IMR-90 (cell line): ENCODE measurements around the gene CLBA1. TPM values are rescaled to one million over a fixed set of nuclear protein-coding genes. Genes with fewer than 3 reads are reported as not detected.

Source experiments
- ATAC-seq: fragments of 200-7000 bp; cut with Tn5 transposase; 2 replicates; pipeline ENCODE4 v1.9.1; 2020; ENCODE audit warnings: low read depth, mild to moderate bottlenecking, moderate library complexity
- BruUV-seq: library from RNA; stranded (reverse); fragments of 400-500 nt; replicated peaks from 2 replicates; lab custom pipeline; 2021; lab: Mats Ljungman, UMichigan
- CTCF ChIA-PET: fragments of 300-600 bp; formaldehyde crosslinking; extraction: SDS; loops from one replicate; lab custom pipeline; 2021; ENCODE audit warnings: antibody characterized with exemption; lab: Yijun Ruan, JAX
- POLR2A ChIA-PET: fragments of 300-600 bp; sonication (Branson Sonifier 250); formaldehyde crosslinking; loops from one replicate; lab custom pipeline; 2022; ENCODE audit warnings: antibody characterized with exemption; ENCODE audit not compliant: unreplicated experiment; lab: Charles Lee
- DNase-seq: peaks from one replicate; pipeline ENCODE4 v3.0.0; 2013
- H2AFZ ChIP-seq: replicated peaks from 2 replicates; pipeline ENCODE3; 2013; ENCODE audit warnings: low read length, mild to moderate bottlenecking; ENCODE audit not compliant: poor library complexity
- H2AK5ac ChIP-seq: 2 replicates; pipeline ENCODE4 v1.6.1; 2013; ENCODE audit warnings: low read depth, low read length, inconsistent platforms
- H2AK9ac ChIP-seq: replicated peaks from 2 replicates; pipeline ENCODE3; 2013; ENCODE audit warnings: mild to moderate bottlenecking, low read depth, low read length, moderate library complexity; ENCODE audit not compliant: poor library complexity
- H2BK120ac ChIP-seq: 2 replicates; pipeline ENCODE4 v1.6.1; 2013; ENCODE audit warnings: low read depth, low read length, inconsistent platforms
- H2BK15ac ChIP-seq: 3 replicates; pipeline ENCODE4 v1.6.1; 2013; ENCODE audit warnings: low read depth, low read length, inconsistent platforms
- H2BK20ac ChIP-seq: 2 replicates; pipeline ENCODE4 v1.6.1; 2013; ENCODE audit warnings: low read depth, mild to moderate bottlenecking, inconsistent platforms, low read length, moderate library complexity
- H2BK5ac ChIP-seq: 2 replicates; pipeline ENCODE4 v1.6.1; 2013; ENCODE audit warnings: mild to moderate bottlenecking, low read depth, low read length, inconsistent platforms; ENCODE audit not compliant: poor library complexity, severe bottlenecking
- H3K14ac ChIP-seq: replicated peaks from 2 replicates; pipeline ENCODE4 v1.6.1; 2013; ENCODE audit warnings: low read depth, low read length, inconsistent platforms
- H3K18ac ChIP-seq: 2 replicates; pipeline ENCODE4 v1.6.1; 2013; ENCODE audit warnings: low read depth, low read length, control low read depth
- H3K23ac ChIP-seq: 2 replicates; pipeline ENCODE4 v1.6.1; 2013; ENCODE audit warnings: low read depth, low read length, inconsistent platforms
- H3K27ac ChIP-seq: 2 replicates; pipeline ENCODE4 v1.5.1; 2013; ENCODE audit warnings: mild to moderate bottlenecking, control low read depth, low read length; ENCODE audit not compliant: insufficient read depth
- H3K27me3 ChIP-seq: 2 replicates; pipeline ENCODE4 v1.6.1; 2013; ENCODE audit warnings: low read length; ENCODE audit not compliant: control insufficient read depth, insufficient read depth
- H3K36me3 ChIP-seq: 2 replicates; pipeline ENCODE4 v1.6.1; 2013; ENCODE audit warnings: low read length, mixed read lengths; ENCODE audit not compliant: control insufficient read depth, insufficient read depth
- H3K4ac ChIP-seq: 2 replicates; pipeline ENCODE4 v1.6.1; 2013; ENCODE audit warnings: low read depth, low read length, inconsistent platforms
- H3K4me1 ChIP-seq: 2 replicates; pipeline ENCODE4 v1.6.1; 2013; ENCODE audit warnings: low read length, mixed read lengths; ENCODE audit not compliant: control insufficient read depth, insufficient read depth
- H3K4me2 ChIP-seq: 2 replicates; pipeline ENCODE4 v1.6.1; 2013; ENCODE audit warnings: low read depth, mild to moderate bottlenecking, control low read depth, low read length, moderate library complexity
- H3K4me3 ChIP-seq: 2 replicates; pipeline ENCODE4 v1.5.1; 2013; ENCODE audit warnings: low read depth, mild to moderate bottlenecking, control low read depth, low read length, moderate library complexity; ENCODE audit not compliant: insufficient read depth
- H3K56ac ChIP-seq: 2 replicates; pipeline ENCODE4 v1.6.1; 2013; ENCODE audit warnings: low read length, inconsistent platforms; ENCODE audit not compliant: insufficient read depth; ENCODE audit errors: extremely low read depth
- H3K79me1 ChIP-seq, 2 experiments: 2 replicates each; pipeline ENCODE4 v1.6.1; 2013; ENCODE audit warnings: low read length in 2 of 2, inconsistent platforms in 1 of 2, low read depth in 1 of 2
- H3K9ac ChIP-seq: 2 replicates; pipeline ENCODE4 v1.6.1; 2013; ENCODE audit warnings: low read depth, low read length, control low read depth
- H3K9me1 ChIP-seq: 2 replicates; pipeline ENCODE4 v1.6.1; 2013; ENCODE audit warnings: low read length, inconsistent platforms; ENCODE audit not compliant: insufficient read depth
- H3K9me3 ChIP-seq: 2 replicates; pipeline ENCODE4 v1.6.1; 2013; ENCODE audit warnings: low read length; ENCODE audit not compliant: control insufficient read depth, insufficient read depth
- H4K20me1 ChIP-seq: 2 replicates; pipeline ENCODE4 v1.6.1; 2013; ENCODE audit warnings: low read length, inconsistent platforms; ENCODE audit not compliant: insufficient read depth
- H4K5ac ChIP-seq: 2 replicates; pipeline ENCODE4 v1.6.1; 2013; ENCODE audit warnings: mild to moderate bottlenecking, low read depth, low read length, control low read depth
- H4K8ac ChIP-seq, 2 experiments: 2 replicates each; pipeline ENCODE4 v1.6.1; 2013; ENCODE audit warnings: low read depth in 2 of 2, low read length in 2 of 2, control low read depth in 1 of 2, inconsistent platforms in 1 of 2
- H4K91ac ChIP-seq: 2 replicates; pipeline ENCODE4 v1.6.1; 2013; ENCODE audit warnings: low read depth, low read length, inconsistent platforms; ENCODE audit not compliant: insufficient read depth
- BHLHE40 ChIP-seq: fragments of 150-350 bp; IDR thresholded peaks from 2 replicates; pipeline ENCODE4 v1.6.1; 2016; ENCODE audit warnings: mild to moderate bottlenecking, low read depth, low read length
- CEBPB ChIP-seq: IDR thresholded peaks from 2 replicates; pipeline ENCODE4 v1.6.1; 2012; ENCODE audit warnings: low read depth, low read length, improper control_type of control experiment
- CHD1 ChIP-seq: IDR thresholded peaks from 2 replicates; pipeline ENCODE4 v1.6.1; 2012; ENCODE audit warnings: low read depth, low read length, improper control_type of control experiment
- FOS ChIP-seq: fragments of 150-350 bp; IDR thresholded peaks from 2 replicates; pipeline ENCODE4 v1.6.1; 2016; ENCODE audit warnings: low read depth, low read length
- MAFK ChIP-seq: IDR thresholded peaks from 2 replicates; pipeline ENCODE4 v1.6.1; 2012; ENCODE audit warnings: low read depth, low read length, improper control_type of control experiment
- MAZ ChIP-seq: IDR thresholded peaks from 2 replicates; pipeline ENCODE4 v1.6.1; 2012; ENCODE audit warnings: low read depth, mild to moderate bottlenecking, low read length, improper control_type of control experiment, moderate library complexity, borderline replicate concordance
- MXI1 ChIP-seq: IDR thresholded peaks from 2 replicates; pipeline ENCODE4 v1.6.1; 2012; ENCODE audit warnings: low read depth, mild to moderate bottlenecking, low read length, moderate library complexity, borderline replicate concordance
- NFE2L2 ChIP-seq: fragments of 150-350 bp; IDR thresholded peaks from 2 replicates; pipeline ENCODE4 v1.6.1; 2016; ENCODE audit warnings: low read depth, mild to moderate bottlenecking, low read length
- POLR2A ChIP-seq: IDR thresholded peaks from 2 replicates; pipeline ENCODE4 v1.6.1; 2012; ENCODE audit warnings: mild to moderate bottlenecking, low read depth, low read length
- RAD21 ChIP-seq: IDR thresholded peaks from 2 replicates; pipeline ENCODE4 v1.6.1; 2012; ENCODE audit warnings: low read length, improper control_type of control experiment
- RCOR1 ChIP-seq: IDR thresholded peaks from 2 replicates; pipeline ENCODE4 v1.6.1; 2012; ENCODE audit warnings: mild to moderate bottlenecking, low read length, improper control_type of control experiment; ENCODE audit not compliant: insufficient replicate concordance
- RFX5 ChIP-seq: IDR thresholded peaks from 2 replicates; pipeline ENCODE4 v1.8.0; 2012; ENCODE audit warnings: low read depth, mild to moderate bottlenecking, low read length, moderate library complexity
- SMC3 ChIP-seq: fragments of 150-350 bp; IDR thresholded peaks from 2 replicates; pipeline ENCODE4 v1.6.1; 2016; ENCODE audit warnings: low read depth, mild to moderate bottlenecking, antibody characterized with exemption, low read length, moderate library complexity
- WGBS, 2 experiments: methylation state at CpG; one replicate each; pipeline versions ENCODE4 v1.1.5 to v1.1.7; 2013; ENCODE audit warnings: missing lambda C conversion rate in 2 of 2; ENCODE audit not compliant: insufficient read length in 1 of 2; ENCODE audit errors: extremely low coverage in 2 of 2; 5-methylcytosine and 5-hydroxymethylcytosine counted together
- dilution Hi-C: fragments of 300-500 bp; cut with HindIII; formaldehyde crosslinking; loops from one replicate; pipeline ENCODE4 v1.14.3; 2018; ENCODE audit warnings: low sequenced_read_pairs; ENCODE audit not compliant: unreplicated experiment
- in situ Hi-C: fragments of 300-500 bp; cut with MboI; formaldehyde crosslinking; loops from 3 replicates; pipeline ENCODE4 v1.14.3; 2019; ENCODE audit warnings: low sequenced_read_pairs, inconsistent platforms, mixed read lengths
- intact Hi-C: fragments of 100-400 bp; cut with micrococcal nuclease; formaldehyde crosslinking; loops from 2 replicates; pipeline ENCODE4 v1.10.0; 2022
- polyA plus RNA-seq, 3 experiments: library from polyadenylated mRNA; depleted of rRNA; stranded (reverse); fragments of >200 nt; gene quantifications; 2 replicates each; pipeline ENCODE4 v1.2.3, GENCODE V29; 2012; ENCODE audit warnings: low replicate concordance in 1 of 3
- total RNA-seq: library from RNA; depleted of rRNA; stranded (reverse); fragments of >200 nt; gene quantifications from 2 replicates; pipeline ENCODE4 v1.2.3, GENCODE V29; 2012
- TF ChIP-seq, protein P1 (sequence below): fragments of 150-350 bp; IDR thresholded peaks from 2 replicates; pipeline ENCODE4 v1.6.1; 2016; ENCODE audit warnings: low read depth, mild to moderate bottlenecking, low read length, moderate library complexity, borderline replicate concordance
- TF ChIP-seq, protein P2 (sequence below): conservative IDR thresholded peaks from 2 replicates; pipeline ENCODE4 v1.5.1; 2012; ENCODE audit warnings: mild to moderate bottlenecking, low read depth, low read length, improper control_type of control experiment
- TF ChIP-seq, protein P3 (sequence below): fragments of 150-350 bp; IDR thresholded peaks from 2 replicates; pipeline ENCODE4 v1.6.1; 2017; ENCODE audit warnings: mild to moderate bottlenecking, antibody characterized with exemption, low read length, low read depth

CLBA1 gene
- total and polyA plus RNA-seq, 2 of the 4 experiments (the other 2 are of a cell fraction) = 2.7 to 6.2 TPM

DNA sequence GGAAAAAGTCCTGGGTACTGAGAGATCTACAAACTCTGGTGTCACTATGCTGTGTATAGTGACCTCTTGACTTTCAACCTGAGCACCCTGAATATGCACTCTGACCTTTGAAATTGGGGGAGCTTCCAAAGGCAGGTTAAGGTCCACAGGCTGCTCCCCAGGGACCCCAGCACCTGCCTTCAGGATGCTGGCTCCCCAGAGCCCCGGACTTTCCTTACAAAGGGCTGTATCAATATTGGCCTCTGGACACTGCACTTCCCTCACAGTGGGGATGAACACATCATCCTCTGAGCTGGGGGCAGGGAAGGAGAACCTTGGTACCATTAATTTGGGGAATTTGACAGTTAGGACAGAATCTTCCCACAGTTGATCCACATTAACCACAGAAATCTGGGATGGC is 46.6 kb upstream of the CLBA1 start:
- no peaks in the 10 kb centered on the region for H3K4me1 ChIP-seq
- H4K5ac ChIP-seq = no peak overlapping the region
- ChIA-PET CTCF (no interaction called here), POLR2A (no interaction called here)
- H3K4ac ChIP-seq = no peak overlapping the region
- no peak overlapping the region for H2BK120ac ChIP-seq
- DNase-seq (no peak), ATAC-seq (no peak)
- dilution Hi-C loops (loop anchor here (10.0 kb wide), 1 partner anchor 116 kb away; no protein-coding TSS in a partner anchor), in situ Hi-C loops (loop anchor here (5.0 kb wide), 1 partner anchor 33 kb away; no protein-coding TSS in a partner anchor), intact Hi-C loops (no loop called here)
- H2BK5ac ChIP-seq = no peak overlapping the region
- H3K27ac ChIP-seq = no peak overlapping the region
- no peak overlapping the region for H3K4me2 ChIP-seq
- no TSS peak for BruUV-seq
- no peaks in the 10 kb centered on the region for H3K9me3 ChIP-seq
- no peak overlapping the region for H2AK5ac ChIP-seq
- H2AFZ ChIP-seq = no peak overlapping the region
- no peak overlapping the region for H4K91ac ChIP-seq
- no peaks in the 10 kb centered on the region for H3K79me1 ChIP-seq
- no peak for TF ChIP-seq BHLHE40
- TF ChIP-seq SMC3 = no peak
- TF ChIP-seq, protein P1, sequence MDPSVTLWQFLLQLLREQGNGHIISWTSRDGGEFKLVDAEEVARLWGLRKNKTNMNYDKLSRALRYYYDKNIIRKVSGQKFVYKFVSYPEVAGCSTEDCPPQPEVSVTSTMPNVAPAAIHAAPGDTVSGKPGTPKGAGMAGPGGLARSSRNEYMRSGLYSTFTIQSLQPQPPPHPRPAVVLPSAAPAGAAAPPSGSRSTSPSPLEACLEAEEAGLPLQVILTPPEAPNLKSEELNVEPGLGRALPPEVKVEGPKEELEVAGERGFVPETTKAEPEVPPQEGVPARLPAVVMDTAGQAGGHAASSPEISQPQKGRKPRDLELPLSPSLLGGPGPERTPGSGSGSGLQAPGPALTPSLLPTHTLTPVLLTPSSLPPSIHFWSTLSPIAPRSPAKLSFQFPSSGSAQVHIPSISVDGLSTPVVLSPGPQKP = no peak
- no peak for TF ChIP-seq MXI1
- TF ChIP-seq, protein P2, sequence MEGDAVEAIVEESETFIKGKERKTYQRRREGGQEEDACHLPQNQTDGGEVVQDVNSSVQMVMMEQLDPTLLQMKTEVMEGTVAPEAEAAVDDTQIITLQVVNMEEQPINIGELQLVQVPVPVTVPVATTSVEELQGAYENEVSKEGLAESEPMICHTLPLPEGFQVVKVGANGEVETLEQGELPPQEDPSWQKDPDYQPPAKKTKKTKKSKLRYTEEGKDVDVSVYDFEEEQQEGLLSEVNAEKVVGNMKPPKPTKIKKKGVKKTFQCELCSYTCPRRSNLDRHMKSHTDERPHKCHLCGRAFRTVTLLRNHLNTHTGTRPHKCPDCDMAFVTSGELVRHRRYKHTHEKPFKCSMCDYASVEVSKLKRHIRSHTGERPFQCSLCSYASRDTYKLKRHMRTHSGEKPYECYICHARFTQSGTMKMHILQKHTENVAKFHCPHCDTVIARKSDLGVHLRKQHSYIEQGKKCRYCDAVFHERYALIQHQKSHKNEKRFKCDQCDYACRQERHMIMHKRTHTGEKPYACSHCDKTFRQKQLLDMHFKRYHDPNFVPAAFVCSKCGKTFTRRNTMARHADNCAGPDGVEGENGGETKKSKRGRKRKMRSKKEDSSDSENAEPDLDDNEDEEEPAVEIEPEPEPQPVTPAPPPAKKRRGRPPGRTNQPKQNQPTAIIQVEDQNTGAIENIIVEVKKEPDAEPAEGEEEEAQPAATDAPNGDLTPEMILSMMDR = no peak
- TF ChIP-seq NFE2L2 = no peak
- TF ChIP-seq, protein P3, sequence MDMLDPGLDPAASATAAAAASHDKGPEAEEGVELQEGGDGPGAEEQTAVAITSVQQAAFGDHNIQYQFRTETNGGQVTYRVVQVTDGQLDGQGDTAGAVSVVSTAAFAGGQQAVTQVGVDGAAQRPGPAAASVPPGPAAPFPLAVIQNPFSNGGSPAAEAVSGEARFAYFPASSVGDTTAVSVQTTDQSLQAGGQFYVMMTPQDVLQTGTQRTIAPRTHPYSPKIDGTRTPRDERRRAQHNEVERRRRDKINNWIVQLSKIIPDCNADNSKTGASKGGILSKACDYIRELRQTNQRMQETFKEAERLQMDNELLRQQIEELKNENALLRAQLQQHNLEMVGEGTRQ = no peak
- TF ChIP-seq RAD21 = no peak
- no peak for TF ChIP-seq RCOR1
- TF ChIP-seq POLR2A = no peak
- TF ChIP-seq FOS = no peak
- no peak for TF ChIP-seq MAZ
- TF ChIP-seq MAFK = no peak
- TF ChIP-seq RFX5 = no peak
- no peak for TF ChIP-seq CEBPB
- TF ChIP-seq CHD1 = no peak
- no peak overlapping the region for H3K23ac ChIP-seq
- H3K9ac ChIP-seq = no peak overlapping the region
- no peak overlapping the region for H3K56ac ChIP-seq
- H2AK9ac ChIP-seq = no peak overlapping the region
- H3K18ac ChIP-seq = no peak overlapping the region
- no CpG with 5 or more reads among the region's 1 CpG for WGBS, 2 experiments
- H3K4me3 ChIP-seq = no peak overlapping the region
- H3K36me3 ChIP-seq = no peaks in the 10 kb centered on the region
- H4K20me1 ChIP-seq = no peaks in the 10 kb centered on the region
- peaks cover 40% of the 10 kb centered on the region for H3K27me3 ChIP-seq
- H4K8ac ChIP-seq = no peak overlapping the region
- no peak overlapping the region for H2BK20ac ChIP-seq
- no peak overlapping the region for H3K14ac ChIP-seq
- no peaks in the 10 kb centered on the region for H3K9me1 ChIP-seq
- H2BK15ac ChIP-seq = no peak overlapping the region
